ENCODE results near the gene GPR135. TPM values are rescaled to one million over a fixed set of nuclear protein-coding genes. Genes with fewer than 3 reads are reported as not detected.
A peak's percentile ranks its signal among the peaks of the same experiment; 100 is the strongest.

The GPR135 gene, protein sequence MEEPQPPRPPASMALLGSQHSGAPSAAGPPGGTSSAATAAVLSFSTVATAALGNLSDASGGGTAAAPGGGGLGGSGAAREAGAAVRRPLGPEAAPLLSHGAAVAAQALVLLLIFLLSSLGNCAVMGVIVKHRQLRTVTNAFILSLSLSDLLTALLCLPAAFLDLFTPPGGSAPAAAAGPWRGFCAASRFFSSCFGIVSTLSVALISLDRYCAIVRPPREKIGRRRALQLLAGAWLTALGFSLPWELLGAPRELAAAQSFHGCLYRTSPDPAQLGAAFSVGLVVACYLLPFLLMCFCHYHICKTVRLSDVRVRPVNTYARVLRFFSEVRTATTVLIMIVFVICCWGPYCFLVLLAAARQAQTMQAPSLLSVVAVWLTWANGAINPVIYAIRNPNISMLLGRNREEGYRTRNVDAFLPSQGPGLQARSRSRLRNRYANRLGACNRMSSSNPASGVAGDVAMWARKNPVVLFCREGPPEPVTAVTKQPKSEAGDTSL
- total RNA-seq: 1 to 10 TPM in 5 of 6 donors, under 1 TPM in 1; 0.93 to 2.0 (median 1.3) TPM
- 1 to 10 TPM; 1.0 to 1.3 TPM for polyA plus RNA-seq

DNA sequence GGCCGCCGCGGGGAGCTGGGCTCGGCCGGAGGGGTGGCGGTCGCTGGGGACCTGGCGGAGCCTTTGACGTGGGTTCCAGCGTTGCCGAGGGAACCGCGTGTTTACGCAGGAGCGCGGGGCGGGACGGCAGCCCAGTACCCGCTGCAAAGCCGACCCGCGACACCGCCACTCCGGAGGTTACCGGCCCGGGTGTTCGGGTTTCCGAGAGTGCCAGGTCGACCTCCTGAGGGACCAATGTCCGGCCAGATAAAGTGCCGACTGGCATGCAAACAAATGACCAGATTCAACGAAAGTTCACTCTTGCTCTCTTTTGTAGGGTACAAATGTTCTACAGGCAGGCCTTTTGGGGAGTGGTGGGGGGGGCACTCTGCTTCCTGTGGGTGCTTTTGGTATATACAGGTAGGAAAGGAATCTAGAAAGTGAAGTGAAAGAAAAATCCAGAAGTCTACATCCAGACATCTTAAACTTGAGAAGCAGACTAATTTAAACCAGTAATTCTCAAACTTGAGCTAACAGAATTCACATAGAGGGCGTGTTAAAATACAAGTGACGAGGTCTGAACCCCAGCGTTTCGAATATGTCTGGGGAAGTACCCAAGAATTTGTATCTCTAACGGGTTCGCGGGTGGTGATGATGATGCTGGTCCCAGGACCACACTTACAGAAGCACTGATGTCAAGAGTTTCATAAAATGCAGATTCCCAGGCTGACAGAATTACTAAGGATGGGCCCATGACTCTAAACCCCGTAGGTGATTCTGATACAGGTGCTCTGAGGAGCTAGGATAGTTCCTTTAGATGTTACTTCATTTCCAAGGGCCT lies at the start of gene GPR135:
GPR135 (minus strand) TSS at position 65 of the 820 bp plus-strand sequence. CDS start 154 bp downstream, outside the sequence.
- WGBS, 2 donors: 17% methylated on average over 40 of the region's 40 CpGs
- TF ChIP-seq, protein P1, sequence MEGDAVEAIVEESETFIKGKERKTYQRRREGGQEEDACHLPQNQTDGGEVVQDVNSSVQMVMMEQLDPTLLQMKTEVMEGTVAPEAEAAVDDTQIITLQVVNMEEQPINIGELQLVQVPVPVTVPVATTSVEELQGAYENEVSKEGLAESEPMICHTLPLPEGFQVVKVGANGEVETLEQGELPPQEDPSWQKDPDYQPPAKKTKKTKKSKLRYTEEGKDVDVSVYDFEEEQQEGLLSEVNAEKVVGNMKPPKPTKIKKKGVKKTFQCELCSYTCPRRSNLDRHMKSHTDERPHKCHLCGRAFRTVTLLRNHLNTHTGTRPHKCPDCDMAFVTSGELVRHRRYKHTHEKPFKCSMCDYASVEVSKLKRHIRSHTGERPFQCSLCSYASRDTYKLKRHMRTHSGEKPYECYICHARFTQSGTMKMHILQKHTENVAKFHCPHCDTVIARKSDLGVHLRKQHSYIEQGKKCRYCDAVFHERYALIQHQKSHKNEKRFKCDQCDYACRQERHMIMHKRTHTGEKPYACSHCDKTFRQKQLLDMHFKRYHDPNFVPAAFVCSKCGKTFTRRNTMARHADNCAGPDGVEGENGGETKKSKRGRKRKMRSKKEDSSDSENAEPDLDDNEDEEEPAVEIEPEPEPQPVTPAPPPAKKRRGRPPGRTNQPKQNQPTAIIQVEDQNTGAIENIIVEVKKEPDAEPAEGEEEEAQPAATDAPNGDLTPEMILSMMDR (IDR thresholded peaks at IDR 0.05): no peak
- FAIRE-seq (no peak), ATAC-seq (peak; percentile 70 to 86 (median 79)), DNase-seq (peak in 4 of 6 donors; percentile 55 to 84 (median 70))
- Histone ChIP-seq H3K4me3 (peak within 1 kb of the TSS; percentile 49 to 77 (median 65)), H3K27me3 (no peaks in the 10 kb centered on the region), H3K27ac (peak within 1 kb of the TSS; percentile 56 to 76 (median 64)), H3K36me3 (no peaks in the 10 kb centered on the region), H3K9me3 (no peaks in the 10 kb centered on the region), H3K4me1 (peaks cover 0 to 5% (median 5%) of the 10 kb centered on the region in 3 donors)
- intact Hi-C loops (cut with DNase I): no loop called here

GRCh38 chr14:59511916-59512575 lies 46.9 kb upstream of the GPR135 start:
- no peaks in the 10 kb centered on the region for H3K9me3 ChIP-seq
- TF ChIP-seq, protein P1 (IDR thresholded peaks at IDR 0.05): peak in 2 of 4 donors; percentile 7 to 13
- no peaks in the 10 kb centered on the region for H3K36me3 ChIP-seq
- no peak overlapping the region for H3K27ac ChIP-seq
- 56 to 67% methylated on average over 4 of the region's 4 CpGs for WGBS, 2 donors
- H3K4me3 ChIP-seq: no peak overlapping the region
- no peak for DNase-seq
- peak in 1 of 4 donors; percentile 29 for ATAC-seq
- H3K4me1 ChIP-seq: no peaks in the 10 kb centered on the region
- intact Hi-C loops (cut with DNase I): no loop called here
- no peak for FAIRE-seq
- no peaks in the 10 kb centered on the region for H3K27me3 ChIP-seq

DNA sequence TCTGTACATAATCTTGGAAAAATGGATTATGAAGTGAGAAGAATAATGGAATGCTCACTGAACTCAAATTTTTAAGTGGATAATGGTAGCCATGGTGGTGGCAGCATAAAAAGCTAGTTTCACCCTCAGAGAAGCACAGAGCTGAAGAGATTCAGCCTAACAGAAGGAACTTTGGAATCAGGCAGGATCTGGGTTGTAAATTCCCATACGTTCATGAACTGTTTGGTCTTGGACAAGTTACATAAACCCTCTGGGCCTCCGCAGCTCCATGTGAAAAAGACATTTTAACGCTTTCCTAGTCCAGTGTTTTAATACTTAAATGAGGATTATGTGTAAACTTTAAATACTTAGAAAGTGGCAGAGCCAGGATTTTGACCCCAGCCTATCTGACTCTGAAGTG lies 45.8 kb upstream of the GPR135 start:
- ATAC-seq: no peak
- no peak for FAIRE-seq

DNA sequence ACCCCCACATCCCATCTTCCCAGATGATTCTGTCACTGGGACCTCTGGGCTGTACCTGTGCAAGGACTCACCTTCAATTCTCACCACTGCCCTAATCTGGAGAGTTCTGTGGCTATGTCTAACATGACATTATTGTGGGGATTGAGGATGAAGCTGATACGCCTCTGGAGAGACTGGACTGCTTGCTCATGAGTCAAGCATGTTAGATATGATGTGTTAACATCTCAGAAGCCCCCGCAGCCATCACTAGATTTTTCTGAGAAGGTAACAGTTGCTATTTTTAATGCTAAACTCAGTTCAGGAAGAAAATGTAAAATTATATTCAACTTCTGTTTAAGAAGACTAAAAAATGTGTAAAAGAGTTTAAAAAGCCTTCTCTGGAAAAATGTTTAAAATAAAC lies 44.8 kb upstream of the GPR135 start:
- TF ChIP-seq, protein P1 (IDR thresholded peaks at IDR 0.05): no peak
- intact Hi-C loops (cut with DNase I): no loop called here
- FAIRE-seq (no peak), DNase-seq (no peak), ATAC-seq (no peak)
- no peaks in the 10 kb centered on the region for H3K27me3 ChIP-seq
- no peaks in the 10 kb centered on the region for H3K9me3 ChIP-seq
- no peaks in the 10 kb centered on the region for H3K36me3 ChIP-seq
- WGBS, 2 donors: 82 to 89% methylated on average over 2 of the region's 2 CpGs
- no peaks in the 10 kb centered on the region for H3K4me1 ChIP-seq
- H3K27ac ChIP-seq: no peak overlapping the region
- H3K4me3 ChIP-seq: no peak overlapping the region

More for the DNA sequence above, 45.8 kb upstream of the GPR135 start:
- no peaks in the 10 kb centered on the region for H3K9me3 ChIP-seq
- intact Hi-C loops (cut with DNase I): no loop called here
- TF ChIP-seq, protein P1 (IDR thresholded peaks at IDR 0.05): no peak
- H3K4me3 ChIP-seq: no peak overlapping the region
- no peak for DNase-seq
- no peaks in the 10 kb centered on the region for H3K4me1 ChIP-seq
- 40 to 46% methylated on average over 3 of the region's 3 CpGs for WGBS, 2 donors
- no peaks in the 10 kb centered on the region for H3K27me3 ChIP-seq
- no peak overlapping the region for H3K27ac ChIP-seq
- H3K36me3 ChIP-seq: no peaks in the 10 kb centered on the region
